ENCODE results near the gene CERS5.
A peak's percentile ranks its signal among the peaks of the same experiment; 100 is the strongest.

CERS5 gene

GRCh38 chr12:50121641-50122040 is 45.5 kb downstream of the CERS5 start:
- DNase-seq: no peak

- DNase-seq: no peak
These were observed 46.2 kb downstream of the CERS5 start for GRCh38 chr12:50120953-50121352.

GRCh38 chr12:50120521-50120920 is 46.6 kb downstream of the CERS5 start:
- no peak for DNase-seq

GRCh38 chr12:50119387-50119786 is 47.8 kb downstream of the CERS5 start:
- no peak for DNase-seq

GRCh38 chr12:50117057-50117622 is 50.0 kb downstream of the CERS5 start:
- no peak for DNase-seq

GRCh38 chr12:50112456-50113218 is 54.5 kb downstream of the CERS5 start:
- peak; percentile 27 for DNase-seq

GRCh38 chr12:50111693-50112455 is 55.3 kb downstream of the CERS5 start, which contains the start of gene COX14:
TSS of gene COX14 (plus strand) at chr12:50112236. CDS start at chr12:50120044, 7,808 bp downstream.
- DNase-seq: peak; percentile 100

- no peak for DNase-seq
These were observed 55.8 kb downstream of the CERS5 start for GRCh38 chr12:50111395-50111692.

- peak; percentile 49 for DNase-seq
These were observed 56.3 kb downstream of the CERS5 start for GRCh38 chr12:50110762-50111351.

- peak; percentile 12 for DNase-seq
These were observed 56.9 kb downstream of the CERS5 start for GRCh38 chr12:50110127-50110761.

- no peak for DNase-seq
These were observed 57.9 kb downstream of the CERS5 start for GRCh38 chr12:50109319-50109718.

GRCh38 chr12:50107416-50108268 is 59.5 kb downstream of the CERS5 start:
- no peak for DNase-seq

GRCh38 chr12:50106907-50107306 is 60.3 kb downstream of the CERS5 start:
- no peak for DNase-seq

GRCh38 chr12:50105913-50106450 is 61.2 kb downstream of the CERS5 start:
- DNase-seq: no peak

- DNase-seq: no peak
These were observed 62.5 kb downstream of the CERS5 start for GRCh38 chr12:50104417-50105366.

- DNase-seq: peak; percentile 58
These were observed 63.3 kb downstream of the CERS5 start, which contains the start of gene GPD1 for GRCh38 chr12:50103767-50104321. TSS of gene GPD1 (plus strand) at chr12:50104008. CDS start at chr12:50104051, 43 bp downstream.

- no peak for DNase-seq
These were observed 63.8 kb downstream of the CERS5 start for GRCh38 chr12:50103351-50103750.

- DNase-seq: no peak
These were observed 64.4 kb downstream of the CERS5 start for GRCh38 chr12:50102646-50103309.

GRCh38 chr12:50102131-50102531 is 65.0 kb downstream of the CERS5 start:
- DNase-seq: no peak

- no peak for DNase-seq
These were observed 65.5 kb downstream of the CERS5 start for GRCh38 chr12:50101663-50102062.

Measured in DMS153 (cell line).